ENCODE results near the gene CCDC87.
A peak's percentile ranks its signal among the peaks of the same experiment; 100 is the strongest.
"Not testable (repeated sequence)": the region's sequence is repeated elsewhere in the genome, so short reads cannot be mapped to it uniquely, and the experiment has no call there.

CCDC87 gene

GRCh38 chr11:66546966-66547661 is 45.7 kb downstream of the CCDC87 start:
- no peak for DNase-seq (ENCODE audit: low read depth)
- TF ChIP-seq CTCF (IDR thresholded peaks at IDR 0.05; ENCODE audit: control insufficient read depth, extremely low read depth, insufficient read depth): no peak
- no peak overlapping the region for H3K4me3 ChIP-seq (ENCODE audit: low read depth, low read length)

DNA sequence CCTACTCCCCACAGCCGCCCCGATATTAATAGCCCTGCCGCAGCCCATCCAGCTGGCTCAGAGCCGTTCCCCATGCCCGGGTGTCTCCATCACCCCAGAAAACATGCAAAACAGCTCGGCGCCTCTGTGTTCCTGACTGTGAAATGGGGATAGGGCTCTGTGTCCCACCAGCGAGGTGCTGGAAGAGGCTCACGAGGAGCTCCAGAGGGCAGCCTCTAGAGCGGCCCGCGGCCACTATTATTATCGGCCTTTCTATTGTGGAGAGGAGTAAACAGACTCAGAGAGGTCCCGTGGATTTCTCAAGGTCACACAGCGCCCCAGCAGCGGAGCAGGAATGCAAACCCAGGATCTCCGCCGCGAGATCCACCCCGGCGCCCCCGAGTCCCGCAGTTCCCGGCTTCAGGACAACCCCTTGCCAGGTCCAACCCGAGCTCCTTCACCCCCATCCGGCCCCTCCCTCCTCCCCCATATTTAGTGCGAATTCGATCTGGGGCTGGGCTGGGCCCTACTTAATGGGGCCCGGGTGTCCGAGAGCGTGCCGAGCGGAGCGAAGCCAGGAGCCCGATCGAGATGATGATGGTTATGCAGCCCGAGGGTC is 46.4 kb downstream of the CCDC87 start, which contains the start of gene ACTN3:
TSS of gene ACTN3 (plus strand) at position 536 of the 598 bp plus-strand sequence. CDS start at position 571, 35 bp downstream.
- no peak for DNase-seq (ENCODE audit: low read depth)
- TF ChIP-seq CTCF (IDR thresholded peaks at IDR 0.05; ENCODE audit: control insufficient read depth, extremely low read depth, insufficient read depth): no peak

DNA sequence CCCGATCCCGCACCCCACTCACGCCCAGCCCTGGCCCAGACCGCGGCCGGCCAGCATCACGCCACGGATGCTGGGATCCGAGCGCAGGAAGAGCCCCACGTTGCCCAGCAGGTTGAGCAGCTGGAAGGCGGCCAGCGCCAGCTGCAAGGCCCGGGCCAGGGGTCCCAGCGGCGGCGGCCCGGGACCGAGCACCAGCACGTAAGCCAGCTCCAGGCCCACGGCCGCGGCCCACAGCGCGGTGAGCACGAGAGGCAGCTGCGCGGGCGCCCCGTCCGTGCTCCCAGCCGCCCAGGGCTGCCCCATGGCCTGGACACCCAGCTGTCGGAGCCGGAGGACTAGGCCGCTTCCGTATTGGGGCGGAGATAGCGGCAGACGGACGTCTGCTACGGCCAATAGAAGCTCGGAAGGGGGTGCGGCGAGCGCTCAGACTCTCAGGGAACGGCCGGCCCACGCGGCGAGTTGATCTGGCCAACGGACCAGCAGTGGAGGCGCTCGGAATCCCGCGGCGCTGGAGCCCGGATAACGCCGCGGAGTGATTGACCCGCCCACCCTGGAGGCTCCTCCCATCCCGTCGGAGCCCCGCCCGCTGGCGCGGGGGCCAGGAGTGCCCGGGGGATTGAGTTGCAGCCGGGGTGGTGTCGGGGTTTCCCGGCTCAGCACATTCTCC is 47.0 kb downstream of the CCDC87 start, which contains the start of gene ZDHHC24:
TSS of gene ZDHHC24 (minus strand) at position 348 of the 667 bp plus-strand sequence. CDS start at position 303, 45 bp downstream.
- peak within 1 kb of the TSS; percentile 76 for H3K4me3 ChIP-seq (ENCODE audit: low read depth, low read length)
- no peak for TF ChIP-seq CTCF (IDR thresholded peaks at IDR 0.05; ENCODE audit: control insufficient read depth, extremely low read depth, insufficient read depth)
- peak; percentile 89 for DNase-seq (ENCODE audit: low read depth)

More for the DNA sequence above, 46.4 kb downstream of the CCDC87 start, which contains the start of gene ACTN3:
- peak within 1 kb of the TSS; percentile 76 for H3K4me3 ChIP-seq (ENCODE audit: low read depth, low read length)

- DNase-seq (ENCODE audit: low read depth): not testable (repeated sequence)
Observed at GRCh38 chr11:66544952-66545351, 47.9 kb downstream of the CCDC87 start.

DNA sequence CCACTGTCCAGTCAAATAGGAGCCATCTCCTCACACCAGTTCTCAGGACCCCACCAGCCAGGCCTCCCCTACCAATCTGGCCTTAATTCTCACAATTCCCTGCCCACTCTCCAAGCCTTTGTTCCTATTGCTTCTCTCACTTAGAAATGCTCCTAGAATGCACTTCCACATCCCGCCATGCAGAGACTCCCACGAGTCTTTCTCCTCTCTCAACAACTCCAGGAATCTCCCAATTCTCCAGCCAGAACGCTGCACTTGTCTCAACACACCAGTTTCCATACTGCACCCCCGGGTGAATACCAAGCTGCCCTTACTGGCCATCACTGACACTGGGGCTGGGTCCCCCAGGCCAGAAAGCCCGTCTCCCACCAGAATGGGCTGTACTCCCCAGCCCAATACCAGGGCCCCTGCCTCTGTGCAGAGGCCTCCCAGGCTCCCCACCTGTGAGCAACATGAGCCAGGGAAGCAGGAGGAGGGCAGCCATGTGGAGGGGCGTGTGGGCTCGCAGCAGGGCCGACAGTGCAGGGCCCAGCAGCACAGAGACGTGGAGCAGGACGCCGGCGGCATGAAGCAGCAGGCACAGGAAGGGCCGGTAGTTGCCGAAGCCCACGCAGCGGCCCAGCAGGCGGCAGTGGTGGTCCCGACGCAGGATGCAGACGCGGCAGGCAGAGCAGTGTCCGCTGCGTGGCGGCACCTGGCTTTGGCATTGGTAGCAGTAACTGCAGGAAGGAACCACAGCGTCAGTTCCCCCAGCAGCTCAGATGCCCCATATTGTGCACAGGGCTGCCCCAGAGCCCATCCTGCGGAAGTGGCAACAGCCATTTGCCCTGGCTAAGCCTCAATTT is 49.4 kb downstream of the CCDC87 start:
- no peak for DNase-seq (ENCODE audit: low read depth)
- TF ChIP-seq CTCF (IDR thresholded peaks at IDR 0.05; ENCODE audit: control insufficient read depth, extremely low read depth, insufficient read depth): no peak
- no peak overlapping the region for H3K4me3 ChIP-seq (ENCODE audit: low read depth, low read length)

More at GRCh38 chr11:66544952-66545351, 47.9 kb downstream of the CCDC87 start:
- H3K4me3 ChIP-seq (ENCODE audit: low read depth, low read length): peak overlapping the region; percentile 76

DNA sequence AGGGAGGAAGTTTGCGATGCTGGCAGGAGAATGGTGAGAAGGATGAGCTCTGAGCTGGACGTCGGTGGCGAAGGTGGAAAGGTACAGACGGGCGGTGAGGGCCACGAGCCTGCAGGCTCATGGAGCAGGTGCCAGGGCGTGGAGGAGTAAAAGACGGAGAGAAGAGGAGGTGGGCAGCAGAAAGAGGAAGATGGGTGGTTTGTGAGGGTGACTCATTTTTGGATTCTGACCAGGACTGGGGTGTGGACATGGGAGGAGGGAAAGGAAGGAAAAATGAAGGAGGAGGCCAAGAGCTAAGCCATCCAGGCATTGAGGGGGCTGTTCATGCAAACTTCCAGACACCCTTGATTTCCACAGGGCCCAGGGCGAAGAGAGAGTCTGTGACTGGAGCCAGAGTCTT is 50.5 kb downstream of the CCDC87 start:
- TF ChIP-seq CTCF (IDR thresholded peaks at IDR 0.05; ENCODE audit: control insufficient read depth, extremely low read depth, insufficient read depth): no peak
- H3K4me3 ChIP-seq (ENCODE audit: low read depth, low read length): no peak overlapping the region
- no peak for DNase-seq (ENCODE audit: low read depth)

All from LNCaP clone FGC (cell line).